Measurements from ENCODE around the gene RLBP1. TPM values are rescaled to one million over a fixed set of nuclear protein-coding genes. Genes with fewer than 3 reads are reported as not detected.

The RLBP1 gene
- total RNA-seq, 5 donors from 2014 or later (not counting 1 experiment from before 2014, with no cell fraction given) = not detected

- Histone ChIP-seq H3K36me3 (ENCODE audit: control insufficient read depth in 2 of 2, extremely low read depth in 1 of 2, insufficient read depth in 1 of 2, low read length in 1 of 2) (peaks cover 7 to 45% of the 10 kb centered on the region in 2 donors), H3K9me3 (no peaks in the 10 kb centered on the region), H3K4me3 (ENCODE audit: control insufficient read depth in 1 of 2, extremely low read depth in 1 of 2, low read length in 1 of 2) (no peak overlapping the region), H3K27me3 (replicated peaks in 1 of 2; ENCODE audit: control insufficient read depth in 2 of 2, extremely low read depth in 1 of 2, insufficient read depth in 2 of 2, low read length in 1 of 2) (no peaks in the 10 kb centered on the region), H3K4me1 (ENCODE audit: control insufficient read depth in 1 of 2, extremely low read depth in 1 of 2, insufficient read depth in 2 of 2, low read length in 2 of 2) (peaks cover 0 to 3% of the 10 kb centered on the region in 2 experiments), H3K27ac (ENCODE audit: low read length) (no peak overlapping the region)
- CTCF ChIA-PET = interaction anchor here (0.7 to 2.3 kb wide), 18 partner anchors 10 to 300 kb away, joined by 3 to 15 read pairs (median 4); no protein-coding TSS in a partner anchor
- Mint-ChIP-seq H3K4me1 (peaks cover 6 to 7% (median 7%) of the 10 kb centered on the region in 3 donors), H3K36me3 (peaks cover 46% of the 10 kb centered on the region), H3K4me3 (no peak overlapping the region), H3K27ac (no peak overlapping the region), H3K27me3 (no peaks in the 10 kb centered on the region), H3K9me3 (no peaks in the 10 kb centered on the region)
- no peak for DNase-seq
- ATAC-seq (replicated peaks in 1 of 4) = no peak
- POLR2A ChIA-PET = no interaction called here
- 91% methylated on average over 7 of the region's 11 CpGs for WGBS (ENCODE audit: insufficient coverage)
Measured at GRCh38 chr15:89178307-89178977, 42.9 kb downstream of the RLBP1 start.

GRCh38 chr15:89177633-89178306 is 43.6 kb downstream of the RLBP1 start:
- H3K4me1 ChIP-seq (ENCODE audit: control insufficient read depth in 1 of 2, extremely low read depth in 1 of 2, insufficient read depth in 2 of 2, low read length in 2 of 2) = peaks cover 0 to 3% of the 10 kb centered on the region in 2 experiments
- H3K4me3 ChIP-seq (ENCODE audit: control insufficient read depth in 1 of 2, extremely low read depth in 1 of 2, low read length in 1 of 2) = no peak overlapping the region
- Mint-ChIP-seq H3K36me3 (peaks cover 44% of the 10 kb centered on the region), H3K27ac (no peak overlapping the region), H3K27me3 (no peaks in the 10 kb centered on the region), H3K4me3 (no peak overlapping the region), H3K9me3 (no peaks in the 10 kb centered on the region), H3K4me1 (peaks cover 6 to 7% (median 7%) of the 10 kb centered on the region in 3 donors)
- H3K27ac ChIP-seq (ENCODE audit: low read length) = no peak overlapping the region
- H3K27me3 ChIP-seq (replicated peaks in 1 of 2; ENCODE audit: control insufficient read depth in 2 of 2, extremely low read depth in 1 of 2, insufficient read depth in 2 of 2, low read length in 1 of 2) = no peaks in the 10 kb centered on the region
- H3K36me3 ChIP-seq (ENCODE audit: control insufficient read depth in 2 of 2, extremely low read depth in 1 of 2, insufficient read depth in 1 of 2, low read length in 1 of 2) = peaks cover 7 to 45% of the 10 kb centered on the region in 2 donors
- WGBS (ENCODE audit: insufficient coverage) = 40% methylated on average over 2 of the region's 6 CpGs
- no peaks in the 10 kb centered on the region for H3K9me3 ChIP-seq
- CTCF ChIA-PET = interaction anchor here (0.6 to 2.3 kb wide), 18 partner anchors 9 to 299 kb away, joined by 3 to 15 read pairs (median 5); no protein-coding TSS in a partner anchor
- ATAC-seq (replicated peaks in 1 of 4) (peak in 2 of 4 experiments; percentile 47 to 48), DNase-seq (peak; percentile 13 to 83 (median 54))
- POLR2A ChIA-PET = no interaction called here

GRCh38 chr15:89177116-89177515 is 44.3 kb downstream of the RLBP1 start:
- ChIA-PET CTCF (interaction anchor here (0.6 to 2.3 kb wide), 10 partner anchors 11 to 281 kb away, joined by 3 to 15 read pairs (median 7); no protein-coding TSS in a partner anchor), POLR2A (no interaction called here)
- Histone ChIP-seq H3K9me3 (no peaks in the 10 kb centered on the region), H3K4me1 (ENCODE audit: control insufficient read depth in 1 of 2, extremely low read depth in 1 of 2, insufficient read depth in 2 of 2, low read length in 2 of 2) (peaks cover 0 to 3% of the 10 kb centered on the region in 2 experiments), H3K4me3 (ENCODE audit: control insufficient read depth in 1 of 2, extremely low read depth in 1 of 2, low read length in 1 of 2) (no peak overlapping the region), H3K36me3 (ENCODE audit: control insufficient read depth in 2 of 2, extremely low read depth in 1 of 2, insufficient read depth in 1 of 2, low read length in 1 of 2) (peaks cover 7 to 41% of the 10 kb centered on the region in 2 donors), H3K27me3 (replicated peaks in 1 of 2; ENCODE audit: control insufficient read depth in 2 of 2, extremely low read depth in 1 of 2, insufficient read depth in 2 of 2, low read length in 1 of 2) (no peaks in the 10 kb centered on the region), H3K27ac (ENCODE audit: low read length) (no peak overlapping the region)
- no peak overlapping the region for H3K27ac Mint-ChIP-seq
- H3K4me3 Mint-ChIP-seq = no peak overlapping the region
- peaks cover 41% of the 10 kb centered on the region for H3K36me3 Mint-ChIP-seq
- 100% methylated on average over 2 of the region's 12 CpGs for WGBS (ENCODE audit: insufficient coverage)
- H3K9me3 Mint-ChIP-seq = no peaks in the 10 kb centered on the region
- no peaks in the 10 kb centered on the region for H3K27me3 Mint-ChIP-seq
- no peak for ATAC-seq (replicated peaks in 1 of 4)
- peaks cover 6 to 7% (median 7%) of the 10 kb centered on the region in 3 donors for H3K4me1 Mint-ChIP-seq
- DNase-seq = no peak

- H3K9me3 Mint-ChIP-seq = no peaks in the 10 kb centered on the region
- POLR2A ChIA-PET = no interaction called here
Measured at GRCh38 chr15:89175617-89176191, 45.7 kb downstream of the RLBP1 start.

GRCh38 chr15:89174476-89174875 is 46.9 kb downstream of the RLBP1 start:
- Mint-ChIP-seq H3K27ac (no peak overlapping the region), H3K4me1 (peaks cover 6 to 7% (median 7%) of the 10 kb centered on the region in 3 donors), H3K36me3 (peaks cover 35% of the 10 kb centered on the region), H3K4me3 (no peak overlapping the region), H3K27me3 (no peaks in the 10 kb centered on the region), H3K9me3 (no peaks in the 10 kb centered on the region)
- ChIA-PET POLR2A (interaction anchor here in 1 of 2 donors (0.6 kb wide), 2 partner anchors 45 to 127 kb away, joined by 3 read pairs; no protein-coding TSS in a partner anchor), CTCF (interaction anchor here in 1 of 2 donors (0.6 to 2.6 kb wide), 5 partner anchors 117 to 289 kb away, joined by 3 to 8 read pairs (median 3); no protein-coding TSS in a partner anchor)
- Histone ChIP-seq H3K27me3 (replicated peaks in 1 of 2; ENCODE audit: control insufficient read depth in 2 of 2, extremely low read depth in 1 of 2, insufficient read depth in 2 of 2, low read length in 1 of 2) (no peaks in the 10 kb centered on the region), H3K36me3 (ENCODE audit: control insufficient read depth in 2 of 2, extremely low read depth in 1 of 2, insufficient read depth in 1 of 2, low read length in 1 of 2) (peaks cover 7 to 36% of the 10 kb centered on the region in 2 donors), H3K4me3 (ENCODE audit: control insufficient read depth in 1 of 2, extremely low read depth in 1 of 2, low read length in 1 of 2) (no peak overlapping the region), H3K9me3 (no peaks in the 10 kb centered on the region), H3K27ac (ENCODE audit: low read length) (no peak overlapping the region), H3K4me1 (ENCODE audit: control insufficient read depth in 1 of 2, extremely low read depth in 1 of 2, insufficient read depth in 2 of 2, low read length in 2 of 2) (peaks cover 0 to 3% of the 10 kb centered on the region in 2 experiments)
- no peak for ATAC-seq (replicated peaks in 1 of 4)
- DNase-seq = no peak
- 100% methylated on average over 1 of the region's 5 CpGs for WGBS (ENCODE audit: insufficient coverage)

More at GRCh38 chr15:89175617-89176191, 45.7 kb downstream of the RLBP1 start:
- Histone ChIP-seq H3K36me3 (ENCODE audit: control insufficient read depth in 2 of 2, extremely low read depth in 1 of 2, insufficient read depth in 1 of 2, low read length in 1 of 2) (peaks cover 7 to 39% of the 10 kb centered on the region in 2 donors), H3K4me3 (ENCODE audit: control insufficient read depth in 1 of 2, extremely low read depth in 1 of 2, low read length in 1 of 2) (no peak overlapping the region), H3K9me3 (no peaks in the 10 kb centered on the region), H3K27ac (ENCODE audit: low read length) (no peak overlapping the region), H3K27me3 (replicated peaks in 1 of 2; ENCODE audit: control insufficient read depth in 2 of 2, extremely low read depth in 1 of 2, insufficient read depth in 2 of 2, low read length in 1 of 2) (no peaks in the 10 kb centered on the region), H3K4me1 (ENCODE audit: control insufficient read depth in 1 of 2, extremely low read depth in 1 of 2, insufficient read depth in 2 of 2, low read length in 2 of 2) (peaks cover 0 to 3% of the 10 kb centered on the region in 2 experiments)
- Mint-ChIP-seq H3K4me3 (no peak overlapping the region), H3K27me3 (no peaks in the 10 kb centered on the region), H3K36me3 (peaks cover 36% of the 10 kb centered on the region), H3K27ac (no peak overlapping the region), H3K4me1 (peaks cover 6 to 7% (median 7%) of the 10 kb centered on the region in 3 donors)
- WGBS (ENCODE audit: insufficient coverage) = 86% methylated on average over 9 of the region's 13 CpGs
- ATAC-seq (replicated peaks in 1 of 4) = no peak
- no peak for DNase-seq
- CTCF ChIA-PET = interaction anchor here in 1 of 2 donors (1.1 to 2.6 kb wide), 3 partner anchors 12 to 290 kb away, joined by 3 to 8 read pairs (median 3); no protein-coding TSS in a partner anchor

- POLR2A ChIA-PET = no interaction called here
- CTCF ChIA-PET = interaction anchor here in 1 of 2 donors (0.8 to 0.9 kb wide), 2 partner anchors 8 to 115 kb away, joined by 3 read pairs; no protein-coding TSS in a partner anchor
- no peaks in the 10 kb centered on the region for H3K27me3 ChIP-seq (replicated peaks in 1 of 2; ENCODE audit: control insufficient read depth in 2 of 2, extremely low read depth in 1 of 2, insufficient read depth in 2 of 2, low read length in 1 of 2)
- Mint-ChIP-seq H3K4me1 (peaks cover 5 to 7% (median 6%) of the 10 kb centered on the region in 3 donors), H3K9me3 (no peaks in the 10 kb centered on the region), H3K27ac (no peak overlapping the region), H3K4me3 (no peak overlapping the region), H3K36me3 (peaks cover 30% of the 10 kb centered on the region), H3K27me3 (no peaks in the 10 kb centered on the region)
- peaks cover 0 to 3% of the 10 kb centered on the region in 2 experiments for H3K4me1 ChIP-seq (ENCODE audit: control insufficient read depth in 1 of 2, extremely low read depth in 1 of 2, insufficient read depth in 2 of 2, low read length in 2 of 2)
- no peaks in the 10 kb centered on the region for H3K9me3 ChIP-seq
- no peak overlapping the region for H3K4me3 ChIP-seq (ENCODE audit: control insufficient read depth in 1 of 2, extremely low read depth in 1 of 2, low read length in 1 of 2)
- DNase-seq (no peak), ATAC-seq (replicated peaks in 1 of 4) (no peak)
- WGBS (ENCODE audit: insufficient coverage) = 100% methylated on average over 1 of the region's 2 CpGs
- no peak overlapping the region for H3K27ac ChIP-seq (ENCODE audit: low read length)
- H3K36me3 ChIP-seq (ENCODE audit: control insufficient read depth in 2 of 2, extremely low read depth in 1 of 2, insufficient read depth in 1 of 2, low read length in 1 of 2) = peaks cover 8 to 22% of the 10 kb centered on the region in 2 donors
Measured at GRCh38 chr15:89172921-89173320, 48.5 kb downstream of the RLBP1 start.

Measured in T-cell (primary cell).